Measurements from ENCODE around the gene VWA8.
"Not testable (repeated sequence)": the region's sequence is repeated elsewhere in the genome, so short reads cannot be mapped to it uniquely, and the experiment has no call there.

VWA8 gene

DNA sequence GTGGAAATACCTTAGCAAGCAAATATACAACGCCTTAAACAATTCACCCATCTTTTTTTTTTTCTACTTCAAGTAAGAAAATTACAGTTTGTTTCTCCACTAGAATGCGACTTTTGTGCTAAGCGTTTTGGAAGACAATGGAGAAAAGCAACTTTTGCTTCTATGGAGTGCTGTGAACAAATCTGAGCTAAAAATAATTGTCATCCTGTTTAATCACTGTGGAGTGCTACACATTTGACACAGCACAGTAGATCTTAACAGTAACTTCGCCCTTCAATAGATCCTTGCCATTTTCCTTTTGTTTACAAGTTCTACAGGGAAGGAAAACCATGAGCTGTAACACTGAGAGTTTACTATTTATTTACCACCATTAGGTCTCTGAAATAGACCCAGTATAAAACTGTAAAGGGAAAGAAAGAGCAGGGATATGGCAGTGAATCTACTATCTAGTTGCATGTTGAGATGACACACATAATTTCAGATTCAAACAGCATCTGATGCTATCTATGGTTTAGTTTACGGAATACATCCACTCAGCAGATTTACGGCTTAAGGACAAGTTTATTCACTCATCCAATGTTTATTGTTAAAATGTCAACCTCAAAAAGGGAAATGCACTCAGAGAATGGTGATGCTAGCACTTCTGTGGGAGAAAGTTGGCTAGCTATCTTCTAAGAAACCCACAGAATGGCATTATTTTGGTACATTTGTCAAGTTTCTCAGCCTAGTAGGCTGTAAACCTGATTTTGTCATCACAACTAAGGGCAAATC lies 175.3 kb downstream of the VWA8 start:
- no peak for DNase-seq

GRCh38 chr13:41782086-41782485 lies 178.8 kb downstream of the VWA8 start:
- no peak for DNase-seq

GRCh38 chr13:41780715-41781706 lies 179.9 kb downstream of the VWA8 start:
- DNase-seq = no peak

GRCh38 chr13:41775251-41775650 lies 185.7 kb downstream of the VWA8 start:
- no peak for DNase-seq

DNA sequence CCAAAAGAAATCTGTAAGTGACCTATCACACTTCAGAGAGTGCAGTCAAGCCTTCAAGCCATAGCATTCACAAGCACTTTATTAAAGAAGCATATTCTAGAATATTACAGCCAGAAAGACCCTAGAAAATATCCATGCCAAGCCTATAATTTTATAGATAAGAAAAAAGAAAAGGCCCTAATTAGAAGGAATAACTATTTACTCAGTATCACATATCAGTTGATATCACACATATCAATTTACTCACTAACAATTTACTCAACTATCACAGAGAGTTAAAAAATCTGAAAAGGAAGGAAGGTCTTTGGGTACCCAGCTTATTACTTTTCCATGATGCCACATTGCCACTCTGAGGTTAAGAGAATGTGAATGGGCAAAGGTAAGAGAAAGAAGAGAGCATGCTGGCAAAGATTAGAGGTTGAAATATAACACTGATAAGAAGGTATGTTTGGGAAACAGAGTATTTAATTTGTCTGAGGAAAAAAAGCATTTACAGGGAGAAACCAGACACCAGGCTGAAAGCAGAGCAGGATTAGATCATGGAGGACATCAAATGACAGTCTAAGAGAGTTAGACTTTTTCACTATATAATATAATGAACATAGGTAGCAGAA lies 186.2 kb downstream of the VWA8 start:
- no peak for DNase-seq

DNA sequence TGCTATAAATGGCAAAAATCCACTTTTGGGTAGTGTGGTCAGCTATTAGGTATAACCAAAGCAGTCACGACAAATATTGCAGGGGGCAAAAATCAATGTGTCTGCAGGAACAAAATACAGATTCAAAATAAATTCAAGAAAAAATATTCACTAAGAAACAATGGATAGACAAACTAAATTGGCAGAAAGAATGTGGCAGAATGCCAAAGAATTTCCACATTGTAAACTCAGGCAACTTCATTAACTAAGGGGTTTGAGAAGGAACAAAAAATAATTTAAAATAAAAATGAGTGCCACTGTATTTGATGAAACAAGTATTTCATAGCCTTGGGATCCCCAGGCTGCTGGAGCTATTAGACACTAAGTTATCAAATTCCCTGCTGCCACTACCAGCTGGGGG lies 193.1 kb downstream of the VWA8 start:
- DNase-seq = no peak

DNA sequence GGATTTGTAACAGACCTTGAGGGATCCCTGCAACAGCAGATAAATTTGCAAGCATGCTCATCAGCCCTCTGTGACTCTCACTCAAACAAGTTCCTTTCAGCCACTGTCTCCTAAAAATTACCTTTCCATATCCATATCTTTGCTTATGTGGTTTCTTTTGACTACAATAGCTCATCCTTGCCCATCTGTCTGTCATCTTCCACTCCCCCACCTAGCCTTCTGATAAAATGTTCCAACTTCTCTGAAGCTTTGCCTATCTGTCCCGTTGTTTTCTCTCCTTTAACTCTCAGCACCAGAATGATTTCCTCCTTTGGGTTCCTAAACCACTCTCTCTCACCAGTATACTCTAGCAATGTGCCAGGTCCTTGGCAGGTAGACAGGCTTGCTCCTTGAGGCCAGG lies 194.5 kb downstream of the VWA8 start:
- no peak for DNase-seq

DNA sequence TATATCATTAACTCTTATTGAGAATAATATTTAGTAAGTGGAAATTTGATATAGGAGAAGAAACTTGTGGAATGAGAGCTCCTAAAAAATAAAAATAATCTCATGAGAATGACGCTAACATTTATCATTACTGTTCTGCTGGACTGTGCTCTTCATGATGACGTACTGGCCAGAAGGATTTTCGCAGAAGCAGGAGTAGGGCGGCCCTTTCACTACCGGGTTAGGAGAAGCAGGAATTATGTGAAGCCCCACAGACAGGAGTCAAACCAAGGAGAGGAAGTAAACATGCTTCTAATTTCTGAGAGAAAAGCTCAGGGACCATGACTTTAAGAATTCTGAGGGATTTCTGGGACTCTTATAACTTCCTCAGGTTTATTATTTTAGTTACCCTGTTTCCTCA lies 195.1 kb downstream of the VWA8 start:
- DNase-seq = no peak

DNA sequence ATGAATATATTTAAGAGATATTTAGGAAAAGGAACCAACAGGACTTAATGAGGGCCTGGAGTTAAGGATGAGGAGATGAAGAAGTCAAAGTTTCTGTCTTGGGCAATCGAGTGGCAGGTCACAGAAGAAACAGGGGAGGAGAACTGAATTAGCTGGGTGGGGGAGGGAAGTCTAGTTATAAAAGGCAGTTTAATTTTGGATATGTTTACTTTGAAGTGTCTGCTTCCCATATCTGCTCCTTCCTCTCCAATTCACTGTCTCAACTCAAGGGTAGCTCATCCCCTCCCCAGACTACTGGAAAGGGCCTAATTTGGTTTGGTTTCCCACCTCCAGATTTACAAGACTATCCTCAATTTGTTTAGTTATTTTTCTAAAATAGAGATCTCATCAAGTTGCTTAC lies 195.9 kb downstream of the VWA8 start:
- no peak for DNase-seq

GRCh38 chr13:41764558-41764957 lies 196.4 kb downstream of the VWA8 start:
- no peak for DNase-seq

- DNase-seq = no peak
Measured at GRCh38 chr13:41763782-41764181, 197.1 kb downstream of the VWA8 start.

DNA sequence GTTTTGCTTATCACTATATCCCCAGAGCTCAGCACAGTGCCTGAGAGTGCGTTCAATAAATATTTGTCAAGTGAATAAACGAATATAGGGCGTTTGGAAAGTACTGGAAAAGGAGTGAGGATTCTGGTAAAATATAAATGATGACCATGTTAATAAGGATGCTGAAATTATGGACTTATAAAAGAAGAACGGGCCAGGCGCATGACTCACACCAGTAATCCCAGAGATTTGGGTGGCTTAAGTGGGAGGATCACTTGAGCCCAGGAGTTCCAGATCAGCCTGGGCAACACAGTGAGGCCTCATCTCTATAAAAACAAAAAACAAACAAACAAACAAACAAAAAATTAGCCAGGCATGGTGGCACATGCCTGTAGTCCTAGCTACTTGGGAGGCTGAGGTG lies 198.1 kb downstream of the VWA8 start:
- no peak for DNase-seq

- DNase-seq = no peak
Measured at GRCh38 chr13:41756198-41756880, 204.6 kb downstream of the VWA8 start.

DNA sequence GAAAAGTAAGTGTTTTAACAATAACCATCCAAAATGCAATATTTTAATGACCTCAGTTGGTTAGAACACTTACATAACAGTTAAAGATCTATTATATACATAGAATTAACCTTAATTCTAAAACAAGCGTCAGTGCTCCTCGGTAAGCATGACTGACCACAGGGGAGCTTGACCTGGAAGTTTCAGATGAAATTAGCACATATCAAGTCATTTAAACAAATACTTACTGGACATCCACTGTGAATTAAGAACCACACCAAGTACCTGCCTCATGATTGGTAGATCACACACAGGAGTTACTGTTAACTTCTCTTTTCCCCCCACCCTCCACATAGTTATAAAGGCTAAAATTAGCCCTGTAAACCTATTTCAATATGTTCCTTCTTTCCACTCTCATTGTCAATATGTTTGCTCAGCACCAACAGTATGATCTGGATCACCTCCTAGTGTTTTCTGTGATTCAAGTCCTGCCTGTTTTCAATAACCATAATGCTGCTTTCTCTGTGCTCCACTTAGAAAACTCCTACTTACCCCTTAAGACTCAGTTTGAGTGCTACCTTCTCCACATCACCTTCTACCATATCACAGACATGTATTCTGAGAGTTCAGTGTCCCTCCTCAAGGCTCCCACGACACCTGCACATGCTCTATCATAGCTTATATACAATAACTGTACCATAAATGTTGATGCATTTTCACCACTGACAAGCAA lies 209.0 kb downstream of the VWA8 start:
- DNase-seq = no peak

DNA sequence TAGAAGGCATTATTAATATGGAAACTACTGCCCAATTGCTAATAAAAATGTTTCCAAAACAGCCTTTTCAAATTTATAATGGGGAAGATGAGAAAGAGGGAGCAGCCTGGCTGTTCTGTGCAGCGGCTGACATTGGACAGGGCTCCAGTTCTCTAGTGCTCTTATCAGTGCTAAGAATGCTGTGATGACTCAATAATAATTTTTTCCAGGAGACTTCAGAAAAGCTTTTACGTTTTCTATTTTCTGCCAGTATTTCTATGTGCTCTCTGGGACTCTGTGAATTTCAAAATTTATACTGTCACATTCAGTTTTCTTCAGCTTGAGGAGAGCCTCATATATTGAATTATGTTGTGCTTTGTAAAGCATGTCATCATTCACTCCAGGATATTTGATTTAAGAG lies 209.6 kb downstream of the VWA8 start:
- no peak for DNase-seq

GRCh38 chr13:41746259-41746658 lies 214.7 kb downstream of the VWA8 start:
- DNase-seq = no peak

- DNase-seq = not testable (repeated sequence)
Measured at GRCh38 chr13:41745496-41745895, 215.4 kb downstream of the VWA8 start.

- no peak for DNase-seq
Measured at GRCh38 chr13:41742917-41743552, 217.9 kb downstream of the VWA8 start.

GRCh38 chr13:41740479-41740878 lies 220.4 kb downstream of the VWA8 start:
- DNase-seq = no peak

GRCh38 chr13:41722684-41723535 lies 238.0 kb downstream of the VWA8 start:
- DNase-seq = no peak
